CD14-positive monocyte (primary cell): ENCODE results near the gene CMTM4. TPM values are rescaled to one million over a fixed set of nuclear protein-coding genes. Genes with fewer than 3 reads are reported as not detected.

Experiments
- DNase-seq, 3 donors: peaks; one replicate each; pipeline ENCODE4 v3.0.0-alpha.2; 2011 to 2022
- H2AFZ ChIP-seq: 2 replicates; pipeline ENCODE4 v1.6.0; 2012; ENCODE audit warnings: mild to moderate bottlenecking, low read depth, low read length, inconsistent platforms; ENCODE audit not compliant: insufficient read depth, poor library complexity, severe bottlenecking
- H3K27ac ChIP-seq, 2 donors: 1 replicate in 1 of 2; 2 replicates in 1 of 2; pipeline ENCODE4 v1.5.1; 2012 to 2013; ENCODE audit warnings: low read length in 2 of 2, control low read depth in 1 of 2, inconsistent platforms in 1 of 2, low read depth in 1 of 2, mild to moderate bottlenecking in 1 of 2
- H3K27me3 ChIP-seq, 2 donors: one replicate each; pipeline versions ENCODE4 v1.6.0 to v1.6.1; 2011 to 2013; ENCODE audit warnings: low read length in 2 of 2; ENCODE audit not compliant: control insufficient read depth in 2 of 2, insufficient read depth in 2 of 2
- H3K36me3 ChIP-seq, 2 donors: replicated peaks in 1 of 2; 1 replicate in 1 of 2; 2 replicates in 1 of 2; pipeline versions ENCODE4 v1.5.1 to v1.6.1; 2012 to 2013; ENCODE audit warnings: low read length in 2 of 2, control low read depth in 1 of 2, inconsistent platforms in 1 of 2, mild to moderate bottlenecking in 1 of 2; ENCODE audit not compliant: insufficient read depth in 2 of 2, control insufficient read depth in 1 of 2
- H3K4me1 ChIP-seq, 2 donors: 1 replicate in 1 of 2; 2 replicates in 1 of 2; pipeline versions ENCODE4 v1.5.1 to v1.6.1; 2012 to 2013; ENCODE audit warnings: low read length in 2 of 2, control low read depth in 1 of 2, inconsistent platforms in 1 of 2, mild to moderate bottlenecking in 1 of 2, moderate library complexity in 1 of 2; ENCODE audit not compliant: insufficient read depth in 2 of 2, control insufficient read depth in 1 of 2
- H3K4me2 ChIP-seq: replicated peaks from 2 replicates; pipeline ENCODE3; 2012; ENCODE audit warnings: low read length, moderate library complexity, mild to moderate bottlenecking; ENCODE audit not compliant: poor library complexity, severe bottlenecking; ENCODE audit errors: extremely low read depth
- H3K4me3 ChIP-seq, 3 experiments: fragments of 200-600 bp in 1 of 3; sonication (generic) in 1 of 3; replicated peaks in 1 of 3; 1 replicate in 2 of 3; 2 replicates in 1 of 3; pipeline ENCODE4 v1.5.1; 2011 to 2013; ENCODE audit warnings: low read length in 3 of 3, mild to moderate bottlenecking in 3 of 3, control low read depth in 2 of 3, low read depth in 2 of 3, inconsistent platforms in 1 of 3, moderate library complexity in 1 of 3
- H3K79me2 ChIP-seq: 2 replicates; pipeline ENCODE4 v1.6.0; 2012; ENCODE audit warnings: mild to moderate bottlenecking, control low read depth, inconsistent platforms, low read length, moderate library complexity; ENCODE audit not compliant: insufficient read depth
- H3K9ac ChIP-seq: 2 replicates; pipeline ENCODE4 v1.6.0; 2017; ENCODE audit warnings: low read length, mild to moderate bottlenecking; ENCODE audit not compliant: insufficient read depth, poor library complexity, severe bottlenecking
- H3K9me3 ChIP-seq, 2 donors: replicated peaks in 1 of 2; 1 replicate in 1 of 2; 2 replicates in 1 of 2; pipeline versions ENCODE4 v1.5.1 to v1.6.1; 2012 to 2013; ENCODE audit warnings: low read length in 2 of 2, control low read depth in 1 of 2; ENCODE audit not compliant: control insufficient read depth in 1 of 2, insufficient read depth in 1 of 2
- H4K20me1 ChIP-seq: 2 replicates; pipeline ENCODE4 v1.6.0; 2012; ENCODE audit warnings: mild to moderate bottlenecking, low read length, control low read depth, moderate library complexity; ENCODE audit not compliant: insufficient read depth
- H3K27ac Mint-ChIP-seq, 7 donors: one replicate each; pipeline ENCODE4 v1.8.0; 2020; ENCODE audit warnings: mild to moderate bottlenecking in 7 of 7, mixed read lengths in 7 of 7, moderate library complexity in 6 of 7, inconsistent platforms in 2 of 7
- H3K27me3 Mint-ChIP-seq, 3 donors: one replicate each; pipeline ENCODE4 v1.8.0; 2021 to 2022; ENCODE audit warnings: low read depth in 3 of 3, mild to moderate bottlenecking in 3 of 3, mixed read lengths in 3 of 3, moderate library complexity in 3 of 3, inconsistent platforms in 1 of 3
- H3K36me3 Mint-ChIP-seq, 2 donors: one replicate each; pipeline ENCODE4 v1.8.0; 2020; ENCODE audit warnings: mixed read lengths in 2 of 2, inconsistent platforms in 1 of 2, mild to moderate bottlenecking in 1 of 2
- H3K4me1 Mint-ChIP-seq: one replicate; pipeline ENCODE4 v1.8.0; 2020; ENCODE audit warnings: mild to moderate bottlenecking, mixed read lengths
- H3K4me3 Mint-ChIP-seq, 2 donors: one replicate each; pipeline ENCODE4 v1.8.0; 2020; ENCODE audit warnings: mild to moderate bottlenecking in 2 of 2, mixed read lengths in 2 of 2, moderate library complexity in 1 of 2
- H3K9me3 Mint-ChIP-seq, 7 donors: one replicate each; pipeline ENCODE4 v1.8.0; 2020 to 2022; ENCODE audit warnings: mixed read lengths in 7 of 7, mild to moderate bottlenecking in 6 of 7, moderate library complexity in 6 of 7, inconsistent platforms in 2 of 7
- WGBS: methylation state at CpG from one replicate; pipeline ENCODE4 v1.1.5; 2013; ENCODE audit warnings: missing lambda C conversion rate; ENCODE audit not compliant: insufficient coverage; 5-methylcytosine and 5-hydroxymethylcytosine counted together
- intact Hi-C, 2 donors: fragments of 100-400 bp; cut with micrococcal nuclease; formaldehyde crosslinking; loops; one replicate each; pipeline versions ENCODE4 v1.15.0 to v1.15.1; 2023
- polyA plus RNA-seq, 3 donors: library from polyadenylated mRNA; depleted of rRNA in 1 of 3; unstranded in 2 of 3; stranded (reverse) in 1 of 3; fragments of 300-500 nt in 2 of 3; fragments of >200 nt in 1 of 3; fragmentation: Illumina TruSeq in 2 of 3; gene quantifications; 1 replicate in 2 of 3; 2 replicates in 1 of 3; pipeline ENCODE4 v1.2.3, GENCODE V29; 2012 to 2021
- TF ChIP-seq, protein P1 (sequence below): fragments of 200-600 bp; IDR thresholded peaks from one replicate; pipeline ENCODE4 v1.8.0; 2022; ENCODE audit warnings: antibody characterized with exemption, mild to moderate bottlenecking

Gene CMTM4
- polyA plus RNA-seq, 3 donors = 0.41 to 21.2 (median 0.45) TPM

- Histone ChIP-seq H3K4me1 (no peaks in the 10 kb centered on the region), H3K9me3 (no peaks in the 10 kb centered on the region), H4K20me1 (peaks cover 3% of the 10 kb centered on the region), H3K4me2 (no peak overlapping the region), H3K9ac (no peak overlapping the region), H3K27ac (no peak overlapping the region), H3K36me3 (peaks cover 14 to 40% of the 10 kb centered on the region in 2 donors), H3K4me3 (no peak overlapping the region), H3K27me3 (no peaks in the 10 kb centered on the region), H3K79me2 (no peaks in the 10 kb centered on the region), H2AFZ (no peak overlapping the region)
- TF ChIP-seq, protein P1, sequence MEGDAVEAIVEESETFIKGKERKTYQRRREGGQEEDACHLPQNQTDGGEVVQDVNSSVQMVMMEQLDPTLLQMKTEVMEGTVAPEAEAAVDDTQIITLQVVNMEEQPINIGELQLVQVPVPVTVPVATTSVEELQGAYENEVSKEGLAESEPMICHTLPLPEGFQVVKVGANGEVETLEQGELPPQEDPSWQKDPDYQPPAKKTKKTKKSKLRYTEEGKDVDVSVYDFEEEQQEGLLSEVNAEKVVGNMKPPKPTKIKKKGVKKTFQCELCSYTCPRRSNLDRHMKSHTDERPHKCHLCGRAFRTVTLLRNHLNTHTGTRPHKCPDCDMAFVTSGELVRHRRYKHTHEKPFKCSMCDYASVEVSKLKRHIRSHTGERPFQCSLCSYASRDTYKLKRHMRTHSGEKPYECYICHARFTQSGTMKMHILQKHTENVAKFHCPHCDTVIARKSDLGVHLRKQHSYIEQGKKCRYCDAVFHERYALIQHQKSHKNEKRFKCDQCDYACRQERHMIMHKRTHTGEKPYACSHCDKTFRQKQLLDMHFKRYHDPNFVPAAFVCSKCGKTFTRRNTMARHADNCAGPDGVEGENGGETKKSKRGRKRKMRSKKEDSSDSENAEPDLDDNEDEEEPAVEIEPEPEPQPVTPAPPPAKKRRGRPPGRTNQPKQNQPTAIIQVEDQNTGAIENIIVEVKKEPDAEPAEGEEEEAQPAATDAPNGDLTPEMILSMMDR = peak; percentile 72
- intact Hi-C loops = loop anchor here in 1 of 2 donors (10.0 kb wide), 1 partner anchor 52 kb away; no protein-coding TSS in a partner anchor
- H3K4me3 Mint-ChIP-seq = no peak overlapping the region
- H3K36me3 Mint-ChIP-seq = peaks cover 20 to 37% of the 10 kb centered on the region in 2 donors
- WGBS = 45% methylated on average over 9 of the region's 12 CpGs
- peaks cover 0 to 2% (median 0%) of the 10 kb centered on the region in 7 donors for H3K9me3 Mint-ChIP-seq
- peaks cover 4% of the 10 kb centered on the region for H3K4me1 Mint-ChIP-seq
- H3K27ac Mint-ChIP-seq = peak overlapping the region in 1 of 7 donors; percentile 42
- H3K27me3 Mint-ChIP-seq = peaks cover 0 to 5% (median 0%) of the 10 kb centered on the region in 3 donors
- DNase-seq = peak in 2 of 3 donors; percentile 31 to 32
Observed at GRCh38 chr16:66717112-66717675, 20.7 kb upstream of the CMTM4 start.

DNA sequence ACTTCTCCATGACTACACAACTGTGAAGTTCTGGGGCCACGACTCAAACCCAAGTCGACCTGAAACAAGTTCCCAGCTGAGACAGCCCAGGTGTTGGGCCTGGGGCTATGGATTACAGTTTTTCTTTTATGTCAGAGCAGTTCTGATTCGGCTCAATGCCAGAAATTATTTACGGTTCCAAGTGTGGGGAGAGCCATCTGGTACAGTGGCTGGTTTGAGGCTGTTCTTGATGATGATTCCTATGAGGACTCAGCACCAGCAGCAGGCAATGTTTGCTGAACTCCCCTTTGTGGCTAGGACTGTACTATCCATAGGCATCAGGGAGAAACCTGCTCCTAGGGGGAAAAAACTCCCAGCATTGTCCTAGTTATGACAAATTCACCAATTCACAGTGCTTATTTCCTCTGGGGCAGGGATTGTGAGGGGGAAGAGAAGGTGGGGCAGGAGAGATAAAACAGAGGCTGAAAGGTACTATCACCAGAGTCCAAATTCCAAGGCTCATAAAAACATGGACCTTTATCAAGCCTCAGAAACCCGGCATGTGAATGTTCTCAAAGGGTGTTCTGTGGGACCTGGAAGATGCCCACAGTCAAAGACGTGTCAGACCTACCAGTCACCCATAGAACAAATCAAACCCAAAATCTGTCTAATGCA, 18.2 kb upstream of the CMTM4 start:
- Histone ChIP-seq H3K27me3 (no peaks in the 10 kb centered on the region), H3K27ac (no peak overlapping the region), H3K4me1 (no peaks in the 10 kb centered on the region), H2AFZ (no peak overlapping the region), H3K36me3 (peaks cover 3 to 17% of the 10 kb centered on the region in 2 donors), H3K9ac (no peak overlapping the region), H3K4me2 (no peak overlapping the region), H4K20me1 (no peaks in the 10 kb centered on the region), H3K9me3 (peaks cover 0 to 9% of the 10 kb centered on the region in 2 donors), H3K79me2 (no peaks in the 10 kb centered on the region), H3K4me3 (no peak overlapping the region)
- H3K9me3 Mint-ChIP-seq = peaks cover 0 to 7% (median 3%) of the 10 kb centered on the region in 7 donors
- TF ChIP-seq, protein P1 = no peak
- peaks cover 4% of the 10 kb centered on the region for H3K4me1 Mint-ChIP-seq
- H3K4me3 Mint-ChIP-seq = no peak overlapping the region
- peak overlapping the region in 1 of 7 donors; percentile 50 for H3K27ac Mint-ChIP-seq
- intact Hi-C loops = loop anchor here in 1 of 2 donors (10.0 kb wide), 1 partner anchor 50 kb away; no protein-coding TSS in a partner anchor
- no peak for DNase-seq
- H3K36me3 Mint-ChIP-seq = peaks cover 12 to 15% of the 10 kb centered on the region in 2 donors
- WGBS = 90% methylated on average over 2 of the region's 6 CpGs
- peaks cover 0 to 6% (median 2%) of the 10 kb centered on the region in 3 donors for H3K27me3 Mint-ChIP-seq
